KOPT-K1 (cell line): ENCODE data around the gene MAP3K21.

Source experiments
- H3K27ac ChIP-seq: fragments of 200-600 bp; sonication (generic); 2 replicates; pipeline ENCODE4 v1.5.1; 2016; ENCODE audit warnings: antibody characterized with exemption, mild to moderate bottlenecking, low read depth, low read length; ENCODE audit not compliant: poor library complexity, severe bottlenecking
- H3K36me3 ChIP-seq: fragments of 200-600 bp; sonication (generic); 2 replicates; pipeline ENCODE4 v1.5.1; 2017; ENCODE audit warnings: antibody characterized with exemption, mild to moderate bottlenecking, low read length, moderate library complexity; ENCODE audit not compliant: insufficient read depth
- H3K9me3 ChIP-seq: fragments of 200-600 bp; sonication (generic); 2 replicates; pipeline ENCODE4 v1.5.1; 2017; ENCODE audit warnings: antibody characterized with exemption, low read length, mild to moderate bottlenecking; ENCODE audit not compliant: insufficient read depth, poor library complexity, severe bottlenecking

MAP3K21 gene

GRCh38 chr1:233313434-233314155 lies 13.9 kb upstream of the MAP3K21 start:
- Histone ChIP-seq H3K36me3 (no peaks in the 10 kb centered on the region), H3K9me3 (no peaks in the 10 kb centered on the region), H3K27ac (no peak overlapping the region)

- no peak overlapping the region for H3K27ac ChIP-seq
- no peaks in the 10 kb centered on the region for H3K36me3 ChIP-seq
- H3K9me3 ChIP-seq: no peaks in the 10 kb centered on the region
Measured at GRCh38 chr1:233315718-233316301, 11.7 kb upstream of the MAP3K21 start.

- Histone ChIP-seq H3K9me3 (no peaks in the 10 kb centered on the region), H3K27ac (no peak overlapping the region), H3K36me3 (no peaks in the 10 kb centered on the region)
Measured at GRCh38 chr1:233316473-233316872, 11.1 kb upstream of the MAP3K21 start.

GRCh38 chr1:233319272-233319671 lies 8.3 kb upstream of the MAP3K21 start:
- Histone ChIP-seq H3K27ac (no peak overlapping the region), H3K9me3 (no peaks in the 10 kb centered on the region), H3K36me3 (no peaks in the 10 kb centered on the region)

- Histone ChIP-seq H3K9me3 (no peaks in the 10 kb centered on the region), H3K36me3 (no peaks in the 10 kb centered on the region), H3K27ac (no peak overlapping the region)
Measured at GRCh38 chr1:233320023-233320422, 7.5 kb upstream of the MAP3K21 start.

- Histone ChIP-seq H3K36me3 (no peaks in the 10 kb centered on the region), H3K27ac (no peak overlapping the region), H3K9me3 (no peaks in the 10 kb centered on the region)
Measured at GRCh38 chr1:233323718-233324117, 3.8 kb upstream of the MAP3K21 start.

- Histone ChIP-seq H3K36me3 (no peaks in the 10 kb centered on the region), H3K9me3 (no peaks in the 10 kb centered on the region), H3K27ac (no peak overlapping the region)
Measured at GRCh38 chr1:233326319-233326718, 1.2 kb upstream of the MAP3K21 start.

GRCh38 chr1:233326811-233327650 lies 493 bp upstream of the MAP3K21 start:
- Histone ChIP-seq H3K9me3 (no peaks in the 10 kb centered on the region), H3K27ac (no peak overlapping the region), H3K36me3 (no peaks in the 10 kb centered on the region)

- H3K36me3 ChIP-seq: no peaks in the 10 kb centered on the region
- H3K27ac ChIP-seq: peak overlapping the region; percentile 20
- no peaks in the 10 kb centered on the region for H3K9me3 ChIP-seq
Measured at GRCh38 chr1:233328142-233328921, 808 bp downstream of the MAP3K21 start.

- Histone ChIP-seq H3K36me3 (no peaks in the 10 kb centered on the region), H3K27ac (no peak overlapping the region), H3K9me3 (no peaks in the 10 kb centered on the region)
Measured at GRCh38 chr1:233331676-233332519, 4.4 kb downstream of the MAP3K21 start.

GRCh38 chr1:233333086-233333485 lies 5.6 kb downstream of the MAP3K21 start:
- Histone ChIP-seq H3K9me3 (no peaks in the 10 kb centered on the region), H3K27ac (no peak overlapping the region), H3K36me3 (no peaks in the 10 kb centered on the region)

GRCh38 chr1:233334092-233334491 lies 6.6 kb downstream of the MAP3K21 start:
- Histone ChIP-seq H3K27ac (no peak overlapping the region), H3K9me3 (no peaks in the 10 kb centered on the region), H3K36me3 (no peaks in the 10 kb centered on the region)

- Histone ChIP-seq H3K27ac (no peak overlapping the region), H3K9me3 (no peaks in the 10 kb centered on the region), H3K36me3 (no peaks in the 10 kb centered on the region)
Measured at GRCh38 chr1:233336554-233337456, 9.3 kb downstream of the MAP3K21 start.
